Tibial artery (tissue), 4 donors: ENCODE data around the gene TRAF1.
A peak's percentile ranks its signal among the peaks of the same experiment; 100 is the strongest.

Source experiments
- DNase-seq, 2 donors: peaks; one replicate each; pipeline ENCODE4 v3.0.0-alpha.2; 2019
- H3K27ac ChIP-seq, 2 donors: fragments of 200-600 bp; sonication (generic) in 1 of 2; 1 replicate in 1 of 2; 2 replicates in 1 of 2; pipeline ENCODE4 v1.5.1; 2018 to 2019; ENCODE audit warnings: mild to moderate bottlenecking in 1 of 2
- H3K27me3 ChIP-seq, 2 donors: fragments of 200-600 bp; sonication (generic) in 1 of 2; one replicate each; pipeline versions ENCODE4 v1.5.1 to v1.6.0; 2016 to 2019
- H3K36me3 ChIP-seq, 3 donors: fragments of 200-600 bp; sonication (generic) in 2 of 3; one replicate each; pipeline ENCODE4 v1.5.1; 2016 to 2019; ENCODE audit warnings: mild to moderate bottlenecking in 2 of 3
- H3K4me1 ChIP-seq, 4 donors: fragments of 200-600 bp; sonication (generic) in 2 of 4; 1 replicate in 3 of 4; 2 replicates in 1 of 4; pipeline ENCODE4 v1.5.1; 2016 to 2019
- H3K4me3 ChIP-seq, 2 donors: fragments of 200-600 bp; sonication (generic) in 1 of 2; 1 replicate in 1 of 2; 2 replicates in 1 of 2; pipeline ENCODE4 v1.5.1; 2018 to 2019; ENCODE audit warnings: mild to moderate bottlenecking in 2 of 2
- H3K9me3 ChIP-seq, 3 donors: fragments of 200-600 bp; sonication (generic) in 1 of 3; one replicate each; pipeline ENCODE4 v1.5.1; 2016 to 2019
- intact Hi-C: fragments of 100-400 bp; cut with DNase I; formaldehyde crosslinking; loops from one replicate; pipeline ENCODE4 v1.15.0; 2023; ENCODE audit warnings: low total_unique reads
- TF ChIP-seq, protein P1 (sequence below), 2 experiments: fragments of 200-600 bp in 1 of 2; fragments of 450-650 bp in 1 of 2; IDR thresholded peaks; one replicate each; pipeline ENCODE4 v1.5.1; 2017 to 2019; ENCODE audit warnings: antibody characterized with exemption in 2 of 2, mild to moderate bottlenecking in 1 of 2, moderate library complexity in 1 of 2

TRAF1 gene

DNA sequence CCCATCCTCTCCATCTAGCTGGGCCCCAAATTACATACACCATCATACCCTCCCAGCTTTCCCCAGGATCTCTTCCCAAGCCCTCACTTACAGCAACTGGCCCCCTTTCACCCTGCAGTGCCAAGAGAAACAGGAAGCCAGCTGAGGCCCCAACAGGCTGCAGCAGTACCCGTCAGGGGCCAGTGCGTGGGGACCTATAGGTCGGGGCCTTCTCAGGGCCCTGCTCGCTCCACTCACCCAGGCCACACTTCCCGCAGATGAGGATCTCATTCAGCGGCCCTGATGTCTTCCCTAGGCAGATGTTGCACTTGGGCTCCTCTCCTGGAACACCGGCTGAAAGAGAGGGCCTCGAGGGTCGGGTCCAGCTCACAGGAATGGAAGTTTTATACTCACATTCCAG lies 56.4 kb downstream of the TRAF1 start:
- H3K4me1 ChIP-seq, result peaks cover 0 to 17% (median 12%) of the 10 kb centered on the region in 4 donors
- no peaks in the 10 kb centered on the region for H3K27me3 ChIP-seq
- intact Hi-C loops, result no loop called here
- peaks cover 7 to 53% (median 34%) of the 10 kb centered on the region in 3 donors for H3K36me3 ChIP-seq
- H3K9me3 ChIP-seq, result no peaks in the 10 kb centered on the region
- no peak for DNase-seq
- no peak overlapping the region for H3K4me3 ChIP-seq
- TF ChIP-seq, protein P1, sequence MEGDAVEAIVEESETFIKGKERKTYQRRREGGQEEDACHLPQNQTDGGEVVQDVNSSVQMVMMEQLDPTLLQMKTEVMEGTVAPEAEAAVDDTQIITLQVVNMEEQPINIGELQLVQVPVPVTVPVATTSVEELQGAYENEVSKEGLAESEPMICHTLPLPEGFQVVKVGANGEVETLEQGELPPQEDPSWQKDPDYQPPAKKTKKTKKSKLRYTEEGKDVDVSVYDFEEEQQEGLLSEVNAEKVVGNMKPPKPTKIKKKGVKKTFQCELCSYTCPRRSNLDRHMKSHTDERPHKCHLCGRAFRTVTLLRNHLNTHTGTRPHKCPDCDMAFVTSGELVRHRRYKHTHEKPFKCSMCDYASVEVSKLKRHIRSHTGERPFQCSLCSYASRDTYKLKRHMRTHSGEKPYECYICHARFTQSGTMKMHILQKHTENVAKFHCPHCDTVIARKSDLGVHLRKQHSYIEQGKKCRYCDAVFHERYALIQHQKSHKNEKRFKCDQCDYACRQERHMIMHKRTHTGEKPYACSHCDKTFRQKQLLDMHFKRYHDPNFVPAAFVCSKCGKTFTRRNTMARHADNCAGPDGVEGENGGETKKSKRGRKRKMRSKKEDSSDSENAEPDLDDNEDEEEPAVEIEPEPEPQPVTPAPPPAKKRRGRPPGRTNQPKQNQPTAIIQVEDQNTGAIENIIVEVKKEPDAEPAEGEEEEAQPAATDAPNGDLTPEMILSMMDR (IDR thresholded peaks at IDR 0.05), result no peak
- H3K27ac ChIP-seq, result peak overlapping the region; percentile 81 to 87

DNA sequence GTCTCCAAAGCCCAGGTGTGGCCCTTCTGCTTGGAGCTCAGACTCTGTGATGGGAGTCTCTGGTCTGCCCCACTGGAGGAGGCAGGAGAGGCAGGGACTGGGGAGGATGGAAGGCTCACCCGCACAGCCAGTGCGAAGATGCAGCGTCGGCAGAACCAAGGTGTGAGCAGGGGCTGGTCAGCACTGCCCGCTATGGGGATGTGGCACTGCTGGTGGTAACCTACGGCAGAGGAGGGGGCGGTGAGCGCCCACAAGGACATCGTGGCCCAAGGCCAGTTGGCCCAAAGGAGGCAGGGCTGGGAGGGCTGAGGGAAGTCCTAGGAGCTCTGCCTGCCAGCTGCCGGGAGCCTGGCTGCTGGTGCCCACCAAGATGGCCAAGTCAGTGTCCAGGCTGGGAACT lies 56.9 kb downstream of the TRAF1 start:
- H3K4me1 ChIP-seq, result peaks cover 0 to 17% (median 12%) of the 10 kb centered on the region in 4 donors
- no peak for DNase-seq
- intact Hi-C loops, result loop anchor here (10.0 kb wide), 1 partner anchor 205 kb away; the partner anchor contains the start of gene CNTRL

DNA sequence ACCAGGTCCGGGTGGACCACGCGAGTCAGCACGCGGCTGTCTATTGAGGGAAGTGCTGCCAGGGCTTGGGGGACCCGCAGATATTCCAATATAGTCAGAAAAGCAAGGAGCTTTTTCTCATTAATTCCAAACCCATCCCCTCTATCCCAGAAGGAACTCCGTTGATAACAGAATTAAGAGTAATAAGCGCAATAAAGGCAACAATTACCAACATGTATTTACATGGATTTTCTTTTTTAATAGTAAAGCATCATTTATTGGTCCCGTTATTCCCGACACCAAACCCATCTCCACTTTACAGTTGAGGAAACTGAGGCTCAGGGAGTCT lies 57.3 kb downstream of the TRAF1 start:
- no peak for DNase-seq
- intact Hi-C loops, result loop anchor here (10.0 kb wide), 1 partner anchor 205 kb away; the partner anchor contains the start of gene CNTRL
- H3K27me3 ChIP-seq, result no peaks in the 10 kb centered on the region

More for the DNA sequence above, 56.9 kb downstream of the TRAF1 start:
- H3K27me3 ChIP-seq, result no peaks in the 10 kb centered on the region
- no peak overlapping the region for H3K4me3 ChIP-seq
- H3K27ac ChIP-seq, result peak overlapping the region; percentile 81 to 87
- TF ChIP-seq, protein P1 (IDR thresholded peaks at IDR 0.05), result no peak
- no peaks in the 10 kb centered on the region for H3K9me3 ChIP-seq
- H3K36me3 ChIP-seq, result peaks cover 7 to 54% (median 37%) of the 10 kb centered on the region in 3 donors

DNA sequence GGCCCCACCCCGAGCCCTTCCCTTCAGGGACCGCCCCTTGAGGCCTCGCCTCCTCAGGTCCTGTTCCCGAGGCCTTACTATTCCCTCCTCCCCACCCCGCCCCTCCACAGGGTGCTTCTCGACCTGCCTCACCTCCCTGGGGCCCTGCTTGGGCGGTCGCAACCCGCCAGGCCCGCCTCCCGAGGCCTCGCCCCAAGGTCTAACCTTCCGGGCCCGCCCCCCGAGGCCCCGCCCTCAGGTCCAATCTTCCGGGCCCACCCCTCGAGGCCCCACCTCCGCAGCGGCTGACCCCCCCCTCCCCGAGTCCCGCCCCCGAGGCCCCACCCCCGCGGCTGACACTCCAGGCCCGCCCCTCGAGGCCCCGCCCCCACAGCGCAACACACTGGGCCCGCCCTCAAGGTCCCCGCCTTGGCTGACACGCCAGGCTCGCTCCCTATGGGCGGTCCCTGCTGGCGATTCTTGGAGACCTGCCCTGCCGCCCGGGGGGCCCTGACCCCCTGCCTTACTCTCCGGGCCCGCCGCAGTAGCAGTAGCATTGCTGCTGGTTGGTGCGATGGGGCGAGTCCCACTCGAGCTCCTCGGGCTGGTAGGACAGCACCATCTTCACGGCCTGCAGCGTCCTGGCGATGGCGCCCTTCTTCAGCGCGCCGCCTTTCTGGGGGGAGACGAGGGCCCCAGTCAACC lies 57.8 kb downstream of the TRAF1 start:
- intact Hi-C loops, result loop anchor here (10.0 kb wide), 1 partner anchor 206 kb away; the partner anchor contains the start of gene CNTRL
- H3K27ac ChIP-seq, result peak overlapping the region; percentile 81 to 87

More for the DNA sequence above, 57.3 kb downstream of the TRAF1 start:
- TF ChIP-seq, protein P1 (IDR thresholded peaks at IDR 0.05), result no peak
- H3K9me3 ChIP-seq, result no peaks in the 10 kb centered on the region
- peak overlapping the region; percentile 81 to 87 for H3K27ac ChIP-seq
- peaks cover 7 to 51% (median 34%) of the 10 kb centered on the region in 3 donors for H3K36me3 ChIP-seq
- H3K4me3 ChIP-seq, result peak overlapping the region; percentile 54 to 61
- peaks cover 0 to 17% (median 12%) of the 10 kb centered on the region in 4 donors for H3K4me1 ChIP-seq

DNA sequence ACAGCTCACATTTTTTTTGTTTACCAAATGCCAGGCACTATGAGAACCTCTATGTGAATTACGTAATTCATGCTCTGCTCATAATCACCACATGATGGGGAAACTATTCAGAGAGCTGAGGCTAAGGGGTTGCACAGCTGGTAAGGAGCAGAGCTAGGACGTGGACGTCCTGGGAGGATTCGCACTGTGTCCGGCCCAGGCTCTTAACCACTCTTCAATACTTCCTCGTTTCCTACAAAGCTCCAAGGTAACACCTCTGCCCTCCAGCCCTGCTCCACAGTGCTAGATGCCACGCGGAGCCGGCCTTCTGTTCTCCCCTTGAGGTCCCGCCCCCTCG lies 58.3 kb downstream of the TRAF1 start:
- intact Hi-C loops, result loop anchor here (10.0 kb wide), 1 partner anchor 206 kb away; the partner anchor contains the start of gene CNTRL
- H3K4me3 ChIP-seq, result peak overlapping the region; percentile 54 to 61
- H3K9me3 ChIP-seq, result no peaks in the 10 kb centered on the region
- TF ChIP-seq, protein P1 (IDR thresholded peaks at IDR 0.05), result peak in 1 of 2 experiments; percentile 23
- no peaks in the 10 kb centered on the region for H3K27me3 ChIP-seq
- peak overlapping the region; percentile 81 to 87 for H3K27ac ChIP-seq
- H3K36me3 ChIP-seq, result peaks cover 4 to 51% (median 31%) of the 10 kb centered on the region in 3 donors
- peaks cover 0 to 17% (median 12%) of the 10 kb centered on the region in 4 donors for H3K4me1 ChIP-seq
- no peak for DNase-seq

More for the DNA sequence above, 57.8 kb downstream of the TRAF1 start:
- DNase-seq, result peak; percentile 96 to 99
- Histone ChIP-seq H3K4me1 (peaks cover 0 to 17% (median 12%) of the 10 kb centered on the region in 4 donors), H3K9me3 (no peaks in the 10 kb centered on the region), H3K4me3 (peak overlapping the region; percentile 54 to 61), H3K27me3 (no peaks in the 10 kb centered on the region), H3K36me3 (peaks cover 7 to 51% (median 31%) of the 10 kb centered on the region in 3 donors)
- TF ChIP-seq, protein P1 (IDR thresholded peaks at IDR 0.05), result peak in 1 of 2 experiments; percentile 38
